ENCODE data around the gene CHMP6. TPM values are rescaled to one million over a fixed set of nuclear protein-coding genes. Genes with fewer than 3 reads are reported as not detected.

CHMP6 gene
- total RNA-seq, 4 donors from 2014 or later, result 19.8 to 36.7 (median 26.1) TPM

DNA sequence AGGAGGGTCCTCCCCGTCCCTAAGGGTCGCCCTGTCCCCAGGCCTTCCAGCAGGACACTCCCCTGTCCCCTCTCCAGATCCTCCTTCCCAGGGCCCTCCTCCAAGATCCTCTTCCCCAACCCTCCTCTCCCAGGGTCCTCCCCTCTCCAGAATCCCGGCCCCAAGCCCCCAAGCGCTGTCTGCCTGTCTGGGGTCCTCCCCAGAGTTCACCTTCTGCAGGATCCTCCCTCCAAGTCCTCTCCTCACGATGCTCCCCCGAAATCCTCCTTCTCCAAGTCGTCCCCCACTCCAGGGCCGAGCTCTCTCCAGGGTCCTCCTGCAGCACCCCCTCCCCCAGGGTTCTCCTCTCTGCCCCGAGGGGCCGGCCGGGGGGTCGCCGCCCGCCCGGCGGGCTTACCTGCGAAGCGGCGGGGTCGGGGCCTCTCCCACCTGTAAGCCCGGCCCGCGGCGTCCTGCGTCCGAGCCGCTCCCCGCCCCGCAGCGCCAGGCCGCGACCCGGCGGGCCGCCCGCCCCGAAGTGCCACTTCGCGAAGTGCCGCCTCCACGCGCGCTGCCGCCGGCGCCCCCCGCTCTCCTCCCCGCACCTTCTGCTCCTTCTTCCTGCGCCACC, 42.6 kb downstream of the CHMP6 start:
- 3 to 4% methylated on average over 14 to 38 of the region's 49 CpGs for WGBS, 2 donors
- intact Hi-C loops (cut with DNase I; ENCODE audit: low total_unique reads), result no loop called here
- H3K4me3 ChIP-seq (ENCODE audit: low read depth, poor library complexity, severe bottlenecking), result peak overlapping the region; percentile 32
- no peak for DNase-seq (ENCODE audit: low spot score in 2 of 2)
- TF ChIP-seq, protein P1, sequence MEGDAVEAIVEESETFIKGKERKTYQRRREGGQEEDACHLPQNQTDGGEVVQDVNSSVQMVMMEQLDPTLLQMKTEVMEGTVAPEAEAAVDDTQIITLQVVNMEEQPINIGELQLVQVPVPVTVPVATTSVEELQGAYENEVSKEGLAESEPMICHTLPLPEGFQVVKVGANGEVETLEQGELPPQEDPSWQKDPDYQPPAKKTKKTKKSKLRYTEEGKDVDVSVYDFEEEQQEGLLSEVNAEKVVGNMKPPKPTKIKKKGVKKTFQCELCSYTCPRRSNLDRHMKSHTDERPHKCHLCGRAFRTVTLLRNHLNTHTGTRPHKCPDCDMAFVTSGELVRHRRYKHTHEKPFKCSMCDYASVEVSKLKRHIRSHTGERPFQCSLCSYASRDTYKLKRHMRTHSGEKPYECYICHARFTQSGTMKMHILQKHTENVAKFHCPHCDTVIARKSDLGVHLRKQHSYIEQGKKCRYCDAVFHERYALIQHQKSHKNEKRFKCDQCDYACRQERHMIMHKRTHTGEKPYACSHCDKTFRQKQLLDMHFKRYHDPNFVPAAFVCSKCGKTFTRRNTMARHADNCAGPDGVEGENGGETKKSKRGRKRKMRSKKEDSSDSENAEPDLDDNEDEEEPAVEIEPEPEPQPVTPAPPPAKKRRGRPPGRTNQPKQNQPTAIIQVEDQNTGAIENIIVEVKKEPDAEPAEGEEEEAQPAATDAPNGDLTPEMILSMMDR (IDR thresholded peaks at IDR 0.05), result no peak
- no peak for TF ChIP-seq POLR2A (IDR thresholded peaks at IDR 0.05)

DNA sequence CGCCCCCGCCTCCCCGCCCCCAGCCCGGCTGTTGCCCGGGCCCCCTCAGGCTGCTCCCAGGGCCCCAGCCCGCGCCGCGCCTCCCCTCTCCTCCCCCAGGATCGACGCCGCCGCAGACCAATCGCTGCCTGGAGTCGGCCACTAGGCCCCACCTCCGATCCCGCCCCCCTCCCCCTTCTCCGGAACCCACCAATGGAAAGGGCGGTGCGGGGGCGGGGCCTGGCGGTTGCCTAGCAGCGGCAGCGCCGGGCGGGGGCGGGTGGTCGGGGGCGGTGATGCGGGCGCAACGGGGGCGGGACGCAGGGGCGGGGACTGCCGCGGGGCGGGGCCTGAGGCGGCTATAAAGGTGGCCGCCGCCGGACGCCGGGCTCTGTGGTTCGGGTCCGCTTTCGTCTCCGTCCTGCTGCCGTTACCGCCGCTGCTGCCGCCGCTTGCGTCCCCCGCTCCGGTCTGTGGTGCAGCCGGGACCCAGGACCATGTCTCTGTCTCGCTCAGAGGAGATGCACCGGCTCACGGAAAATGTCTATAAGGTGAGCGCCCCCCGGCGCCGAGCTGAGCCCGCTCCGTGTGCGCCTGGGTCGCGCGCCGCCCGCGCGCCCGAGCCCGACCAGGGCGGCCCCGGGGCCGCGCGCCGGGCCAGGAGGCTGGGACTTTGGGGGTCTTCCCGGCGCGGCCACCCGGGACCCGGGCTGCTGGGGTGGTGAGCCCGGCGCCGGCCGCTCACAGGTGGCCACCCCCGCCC, 43.3 kb downstream of the CHMP6 start, which contains the start of gene BAIAP2:
Gene BAIAP2, plus strand, starts transcription at position 373 of the 742 bp plus-strand sequence. Its CDS starts 104 bp downstream, at position 477.
- TF ChIP-seq, protein P1 (IDR thresholded peaks at IDR 0.05), result no peak
- TF ChIP-seq POLR2A (IDR thresholded peaks at IDR 0.05), result peak in 1 of 2 donors; percentile 86
- 0 to 2% methylated on average over 32 to 33 of the region's 92 CpGs for WGBS, 2 donors
- DNase-seq (ENCODE audit: low spot score in 2 of 2), result peak; percentile 92 to 99
- intact Hi-C loops (cut with DNase I; ENCODE audit: low total_unique reads), result loop anchor here (5.0 kb wide), 1 partner anchor 62 kb away; no protein-coding TSS in a partner anchor
- peak within 1 kb of the TSS; percentile 37 for H3K4me3 ChIP-seq (ENCODE audit: low read depth, poor library complexity, severe bottlenecking)

DNA sequence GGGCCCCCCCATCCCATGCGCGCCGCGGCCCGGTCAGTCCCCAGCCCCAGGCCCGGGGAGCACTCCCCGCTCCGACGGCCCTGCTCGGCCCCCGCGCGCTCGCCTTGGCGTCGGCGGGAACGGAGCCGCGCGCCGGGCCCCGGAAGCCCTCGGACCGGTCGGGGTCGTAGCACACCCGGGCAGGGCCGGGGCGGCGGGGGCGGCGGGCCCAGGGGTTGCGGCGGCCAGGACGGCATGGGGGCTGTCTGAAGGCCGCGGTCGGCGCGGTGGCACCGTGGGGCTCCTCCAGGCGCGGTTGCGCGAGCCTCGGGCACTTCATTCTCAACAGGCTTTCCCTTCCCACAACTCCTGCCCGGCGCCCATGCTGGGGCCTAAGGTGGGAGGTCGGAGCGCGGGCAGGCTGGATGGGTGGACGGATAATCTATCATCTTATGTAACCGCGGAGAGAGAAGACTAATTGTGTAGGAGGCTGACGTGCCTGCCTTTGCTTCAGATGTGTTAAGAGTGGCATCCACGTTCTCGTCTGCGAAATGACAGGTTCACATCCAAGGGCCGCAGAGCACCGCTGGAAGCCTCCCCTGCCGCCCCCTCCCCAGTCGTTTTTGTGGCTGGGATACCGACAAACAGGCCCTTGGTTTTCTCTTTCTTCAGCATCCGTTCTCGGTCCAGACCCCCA, 44.0 kb downstream of the CHMP6 start:
- intact Hi-C loops (cut with DNase I; ENCODE audit: low total_unique reads), result loop anchor here (5.0 kb wide), 1 partner anchor 62 kb away; no protein-coding TSS in a partner anchor
- H3K4me3 ChIP-seq (ENCODE audit: low read depth, poor library complexity, severe bottlenecking), result peak overlapping the region; percentile 37
- DNase-seq (ENCODE audit: low spot score in 2 of 2), result no peak
- TF ChIP-seq POLR2A (IDR thresholded peaks at IDR 0.05), result no peak
- TF ChIP-seq, protein P1 (IDR thresholded peaks at IDR 0.05), result no peak
- WGBS, 2 donors, result 11 to 12% methylated on average over 20 to 30 of the region's 66 CpGs

DNA sequence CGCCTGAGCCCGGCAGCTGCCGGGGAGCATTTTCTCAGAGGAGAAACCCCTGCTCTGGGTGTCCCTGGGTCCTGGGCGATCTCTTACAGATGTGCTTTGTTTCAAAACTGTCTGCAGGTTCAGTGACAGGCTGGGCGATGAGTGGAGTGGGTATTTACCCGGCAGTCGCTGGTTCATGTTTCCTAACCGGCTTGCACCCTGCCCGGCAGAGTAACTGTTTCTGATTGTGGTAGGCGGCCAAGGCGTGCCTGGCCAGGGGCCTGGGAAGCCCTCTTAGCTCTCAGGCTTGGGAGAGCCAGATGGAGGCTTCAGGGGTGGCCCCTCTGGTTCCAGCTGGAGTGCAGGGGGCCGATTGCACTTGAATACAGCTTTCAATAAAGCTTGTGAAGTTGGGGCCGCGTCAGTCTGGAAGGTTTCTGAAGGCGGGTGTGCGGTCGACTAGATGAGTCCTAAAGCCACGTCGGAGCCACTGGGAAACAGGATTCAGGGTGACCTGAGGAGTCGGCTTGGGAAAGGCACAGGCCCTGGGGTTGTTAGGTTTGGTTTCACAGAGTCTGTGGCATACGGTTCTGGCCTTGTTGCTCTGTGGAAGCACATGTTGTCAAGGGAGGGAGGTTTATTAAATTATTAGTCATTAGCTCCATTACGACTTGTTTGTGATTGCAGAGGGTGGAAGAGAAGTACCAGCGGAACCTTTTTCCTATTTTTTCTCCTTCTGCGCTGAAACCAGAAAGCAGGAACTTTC, 44.7 kb downstream of the CHMP6 start:
- H3K4me3 ChIP-seq (ENCODE audit: low read depth, poor library complexity, severe bottlenecking), result peak overlapping the region; percentile 37
- intact Hi-C loops (cut with DNase I; ENCODE audit: low total_unique reads), result loop anchor here (5.0 kb wide), 1 partner anchor 61 kb away; no protein-coding TSS in a partner anchor
- 38 to 39% methylated on average over 22 to 24 of the region's 24 CpGs for WGBS, 2 donors
- TF ChIP-seq POLR2A (IDR thresholded peaks at IDR 0.05), result no peak
- TF ChIP-seq, protein P1 (IDR thresholded peaks at IDR 0.05), result no peak
- DNase-seq (ENCODE audit: low spot score in 2 of 2), result no peak

All from lower leg skin (tissue), 4 donors.